HCT116 (cell line): ENCODE data around the gene PFDN2. TPM values are rescaled to one million over a fixed set of nuclear protein-coding genes. Genes with fewer than 3 reads are reported as not detected.

Experiments
- ATAC-seq: fragments of 200-7000 bp; cut with Tn5 transposase; 2 replicates; pipeline ENCODE4 v1.9.1; 2020; ENCODE audit warnings: mild to moderate bottlenecking, moderate library complexity
- BruUV-seq: library from RNA; stranded (reverse); fragments of 400-500 nt; replicated peaks from 2 replicates; lab custom pipeline; 2021; lab: Mats Ljungman, UMichigan
- CTCF ChIA-PET: fragments of 300-600 bp; sonication (Branson Sonifier 250); formaldehyde crosslinking; loops from one replicate; lab custom pipeline; 2021; ENCODE audit warnings: antibody characterized with exemption; lab: Charles Lee
- POLR2A ChIA-PET: fragments of 300-600, 350-600 bp; sonication (Branson Sonifier 250); formaldehyde crosslinking; loops from one replicate; lab custom pipeline; 2021; ENCODE audit warnings: antibody characterized with exemption; lab: Charles Lee
- RAD21 ChIA-PET, 2 experiments: fragments of 300-600 bp; sonication (Branson Sonifier 250); formaldehyde crosslinking; loops; one replicate each; lab custom pipeline; 2023; ENCODE audit warnings: low total read pairs in 2 of 2; ENCODE audit not compliant: uncharacterized antibody in 2 of 2, unreplicated experiment in 2 of 2, low non-redundant PET in 1 of 2; lab: Charles Lee
- DNase-seq: peaks from one replicate; pipeline ENCODE4 v3.0.0-alpha.2; 2010; ENCODE audit warnings: low read depth, low spot score
- H2AFZ ChIP-seq: fragments of 200-600 bp; shearing (Covaris generic), sonication (generic); 2 replicates; pipeline ENCODE4 v1.6.1; 2017; ENCODE audit warnings: low read depth, mixed run types, mixed read lengths, antibody characterized with exemption, low read length; ENCODE audit not compliant: poor library complexity, severe bottlenecking
- H3K27ac ChIP-seq: 2 replicates; pipeline ENCODE4 v1.5.1; 2012; ENCODE audit warnings: low read depth, low read length
- H3K27me3 ChIP-seq: fragments of 200-600 bp; sonication (generic); 2 replicates; pipeline ENCODE4 v1.6.1; 2016; ENCODE audit warnings: mixed run types, low read length, mixed read lengths; ENCODE audit not compliant: insufficient read depth
- H3K36me3 ChIP-seq, 2 experiments: fragments of 200-500 bp in 1 of 2; fragments of 200-600 bp in 1 of 2; sonication (Bioruptor generic) in 1 of 2; sonication (generic) in 1 of 2; 2 replicates each; pipeline versions ENCODE4 v1.5.1 to v1.6.1; 2014 to 2016; ENCODE audit warnings: low read length in 2 of 2, inconsistent platforms in 1 of 2, mixed read lengths in 1 of 2, mixed run types in 1 of 2; ENCODE audit not compliant: insufficient read depth in 2 of 2, control insufficient read depth in 1 of 2
- H3K4me1 ChIP-seq, 2 experiments: fragments of 200-600 bp in 1 of 2; sonication (generic) in 1 of 2; 2 replicates each; pipeline versions ENCODE4 v1.5.1 to v1.6.1; 2012 to 2017; ENCODE audit warnings: low read length in 2 of 2, inconsistent platforms in 1 of 2, mild to moderate bottlenecking in 1 of 2, mixed read lengths in 1 of 2, mixed run types in 1 of 2, moderate library complexity in 1 of 2; ENCODE audit not compliant: insufficient read depth in 2 of 2, control insufficient read depth in 1 of 2
- H3K4me2 ChIP-seq: fragments of 200-600 bp; sonication (generic); 2 replicates; pipeline ENCODE4 v1.6.1; 2017; ENCODE audit warnings: mixed run types, low read length, mixed read lengths
- H3K4me3 ChIP-seq, 2 experiments: fragments of 200-600 bp in 1 of 2; sonication (generic) in 1 of 2; replicated peaks in 1 of 2; 2 replicates each; pipeline ENCODE4 v1.5.1; 2011 to 2016; ENCODE audit warnings: low read length in 2 of 2, control low read depth in 1 of 2, low read depth in 1 of 2, mild to moderate bottlenecking in 1 of 2, mixed read lengths in 1 of 2, mixed run types in 1 of 2
- H3K79me2 ChIP-seq: fragments of 200-600 bp; sonication (generic); 2 replicates; pipeline ENCODE4 v1.6.1; 2017; ENCODE audit warnings: mild to moderate bottlenecking, mixed run types, low read length, moderate library complexity, mixed read lengths; ENCODE audit not compliant: insufficient read depth
- H3K9ac ChIP-seq: fragments of 200-600 bp; sonication (generic); 2 replicates; pipeline ENCODE4 v1.6.1; 2016; ENCODE audit warnings: low read length, mixed read lengths
- H3K9me2 ChIP-seq: fragments of 200-600 bp; sonication (generic), shearing (Covaris generic); 2 replicates; pipeline ENCODE4 v1.6.1; 2017; ENCODE audit warnings: mixed run types, mild to moderate bottlenecking, moderate library complexity; ENCODE audit not compliant: insufficient read depth
- H3K9me3 ChIP-seq, 2 experiments: fragments of 200-500 bp in 1 of 2; fragments of 200-600 bp in 1 of 2; sonication (Bioruptor generic) in 1 of 2; sonication (generic) in 1 of 2; 2 replicates each; pipeline ENCODE4 v1.6.1; 2014 to 2017; ENCODE audit warnings: low read length in 2 of 2, mixed read lengths in 2 of 2, inconsistent platforms in 1 of 2, low read depth in 1 of 2, mild to moderate bottlenecking in 1 of 2, mixed run types in 1 of 2, moderate library complexity in 1 of 2; ENCODE audit not compliant: control insufficient read depth in 1 of 2, insufficient read depth in 1 of 2
- H4K20me1 ChIP-seq: fragments of 200-600 bp; sonication (generic), shearing (Covaris generic); 2 replicates; pipeline ENCODE4 v1.6.1; 2017; ENCODE audit warnings: mixed run types, mild to moderate bottlenecking, moderate library complexity; ENCODE audit not compliant: insufficient read depth
- EGR1 ChIP-seq: IDR thresholded peaks from 2 replicates; pipeline ENCODE4 v1.6.1; 2012; ENCODE audit warnings: low read depth
- EZH2 ChIP-seq: fragments of 200-600 bp; sonication (generic); IDR thresholded peaks from 2 replicates; pipeline ENCODE4 v1.6.1; 2017; ENCODE audit warnings: antibody characterized with exemption, mixed run types
- FOSL1 ChIP-seq: IDR thresholded peaks from 2 replicates; pipeline ENCODE4 v1.6.1; 2012; ENCODE audit warnings: low read depth
- RAD21 ChIP-seq: IDR thresholded peaks from 2 replicates; pipeline ENCODE4 v1.6.1; 2012; ENCODE audit warnings: low read depth, mild to moderate bottlenecking
- SIN3A ChIP-seq: IDR thresholded peaks from 2 replicates; pipeline ENCODE4 v1.6.1; 2012; ENCODE audit warnings: low read depth
- SP1 ChIP-seq: IDR thresholded peaks from 2 replicates; pipeline ENCODE4 v1.6.1; 2012; ENCODE audit warnings: low read depth
- SRF ChIP-seq: IDR thresholded peaks from 2 replicates; pipeline ENCODE4 v1.6.1; 2012; ENCODE audit warnings: low read depth
- TCF7L2 ChIP-seq: IDR thresholded peaks from 2 replicates; pipeline ENCODE4 v1.7.0; 2011; ENCODE audit warnings: borderline replicate concordance, inconsistent platforms; ENCODE audit not compliant: insufficient read depth, insufficient read length; ENCODE audit errors: extremely low read depth
- YY1 ChIP-seq: IDR thresholded peaks from 2 replicates; pipeline ENCODE4 v1.6.1; 2011; ENCODE audit warnings: low read length, low read depth, moderate library complexity, mild to moderate bottlenecking; ENCODE audit not compliant: insufficient replicate concordance; ENCODE audit errors: extremely low read depth
- ZFX ChIP-seq: fragments of 450-650 bp; IDR thresholded peaks from 2 replicates; pipeline ENCODE4 v1.6.1; 2017
- ZNF274 ChIP-seq: fragments of 200-500 bp; sonication (Bioruptor generic); IDR thresholded peaks from 2 replicates; pipeline ENCODE4 v1.6.1; 2014; ENCODE audit warnings: mild to moderate bottlenecking, low read depth, low read length, inconsistent platforms
- intact Hi-C: fragments of 100-400 bp; cut with micrococcal nuclease; formaldehyde crosslinking; loops from 2 replicates; pipeline ENCODE4 v1.10.0; 2022
- total RNA-seq: library from RNA; stranded (reverse); gene quantifications from one replicate; pipeline ENCODE4 v1.2.1, GENCODE V29; 2021; ENCODE audit not compliant: unreplicated experiment
- TF ChIP-seq, protein P1 (sequence below): IDR thresholded peaks from 2 replicates; pipeline ENCODE4 v1.6.1; 2012
- TF ChIP-seq, protein P2 (sequence below): IDR thresholded peaks from 2 replicates; pipeline ENCODE4 v1.6.1; 2012; ENCODE audit warnings: low read depth
- TF ChIP-seq, protein P3 (sequence below): IDR thresholded peaks from 2 replicates; pipeline ENCODE4 v1.6.1; 2011; ENCODE audit warnings: mild to moderate bottlenecking, low read length, moderate library complexity; ENCODE audit not compliant: insufficient replicate concordance; ENCODE audit errors: extremely low read depth
- TF ChIP-seq, protein P4 (sequence below): IDR thresholded peaks from 2 replicates; pipeline ENCODE4 v1.6.1; 2012
- TF ChIP-seq, protein P5 (sequence below), 3 experiments: fragments of 200-600 bp in 1 of 3; sonication (generic) in 1 of 3; IDR thresholded peaks in 2 of 3; conservative IDR thresholded peaks in 1 of 3; 2 replicates each; pipeline ENCODE4 v1.5.1; 2012 to 2017; ENCODE audit warnings: low read depth in 2 of 3, low read length in 2 of 3, antibody characterized with exemption in 1 of 3, borderline replicate concordance in 1 of 3, control low read depth in 1 of 3, mild to moderate bottlenecking in 1 of 3, mixed read lengths in 1 of 3, mixed run types in 1 of 3, moderate library complexity in 1 of 3; ENCODE audit not compliant: insufficient read depth in 1 of 3

Gene PFDN2
- total RNA-seq, 1 experiment from 2014 or later: 179 TPM

GRCh38 chr1:161091796-161092507, 25.9 kb downstream of the PFDN2 start:
- Histone ChIP-seq H3K4me3 (0 out of 4 replicates have a peak overlapping the region, but pooled peaks of 1 of the 2 experiments have one; percentile 22), H4K20me1 (no peaks in the 10 kb centered on the region), H2AFZ (no peak overlapping the region), H3K27me3 (no peaks in the 10 kb centered on the region), H3K4me1 (peaks cover 11 to 58% of the 10 kb centered on the region in 2 experiments), H3K27ac (no peak overlapping the region), H3K9me3 (no peaks in the 10 kb centered on the region), H3K79me2 (no peaks in the 10 kb centered on the region), H3K4me2 (peak overlapping the region; percentile 69)
- peak; percentile 27 for ATAC-seq
- CTCF ChIA-PET: no interaction called here
- BruUV-seq: no TSS peak
- intact Hi-C loops: no loop called here
- TF ChIP-seq, protein P1, sequence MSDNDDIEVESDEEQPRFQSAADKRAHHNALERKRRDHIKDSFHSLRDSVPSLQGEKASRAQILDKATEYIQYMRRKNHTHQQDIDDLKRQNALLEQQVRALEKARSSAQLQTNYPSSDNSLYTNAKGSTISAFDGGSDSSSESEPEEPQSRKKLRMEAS: no peak
- TF ChIP-seq EZH2 (no peak), SIN3A (no peak), TCF7L2 (no peak), RAD21 (no peak), SP1 (no peak), FOSL1 (no peak), YY1 (no peak), EGR1 (no peak), ZFX (no peak), ZNF274 (no peak), SRF (no peak)
- TF ChIP-seq, protein P2, sequence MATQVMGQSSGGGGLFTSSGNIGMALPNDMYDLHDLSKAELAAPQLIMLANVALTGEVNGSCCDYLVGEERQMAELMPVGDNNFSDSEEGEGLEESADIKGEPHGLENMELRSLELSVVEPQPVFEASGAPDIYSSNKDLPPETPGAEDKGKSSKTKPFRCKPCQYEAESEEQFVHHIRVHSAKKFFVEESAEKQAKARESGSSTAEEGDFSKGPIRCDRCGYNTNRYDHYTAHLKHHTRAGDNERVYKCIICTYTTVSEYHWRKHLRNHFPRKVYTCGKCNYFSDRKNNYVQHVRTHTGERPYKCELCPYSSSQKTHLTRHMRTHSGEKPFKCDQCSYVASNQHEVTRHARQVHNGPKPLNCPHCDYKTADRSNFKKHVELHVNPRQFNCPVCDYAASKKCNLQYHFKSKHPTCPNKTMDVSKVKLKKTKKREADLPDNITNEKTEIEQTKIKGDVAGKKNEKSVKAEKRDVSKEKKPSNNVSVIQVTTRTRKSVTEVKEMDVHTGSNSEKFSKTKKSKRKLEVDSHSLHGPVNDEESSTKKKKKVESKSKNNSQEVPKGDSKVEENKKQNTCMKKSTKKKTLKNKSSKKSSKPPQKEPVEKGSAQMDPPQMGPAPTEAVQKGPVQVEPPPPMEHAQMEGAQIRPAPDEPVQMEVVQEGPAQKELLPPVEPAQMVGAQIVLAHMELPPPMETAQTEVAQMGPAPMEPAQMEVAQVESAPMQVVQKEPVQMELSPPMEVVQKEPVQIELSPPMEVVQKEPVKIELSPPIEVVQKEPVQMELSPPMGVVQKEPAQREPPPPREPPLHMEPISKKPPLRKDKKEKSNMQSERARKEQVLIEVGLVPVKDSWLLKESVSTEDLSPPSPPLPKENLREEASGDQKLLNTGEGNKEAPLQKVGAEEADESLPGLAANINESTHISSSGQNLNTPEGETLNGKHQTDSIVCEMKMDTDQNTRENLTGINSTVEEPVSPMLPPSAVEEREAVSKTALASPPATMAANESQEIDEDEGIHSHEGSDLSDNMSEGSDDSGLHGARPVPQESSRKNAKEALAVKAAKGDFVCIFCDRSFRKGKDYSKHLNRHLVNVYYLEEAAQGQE: no peak
- TF ChIP-seq, protein P3, sequence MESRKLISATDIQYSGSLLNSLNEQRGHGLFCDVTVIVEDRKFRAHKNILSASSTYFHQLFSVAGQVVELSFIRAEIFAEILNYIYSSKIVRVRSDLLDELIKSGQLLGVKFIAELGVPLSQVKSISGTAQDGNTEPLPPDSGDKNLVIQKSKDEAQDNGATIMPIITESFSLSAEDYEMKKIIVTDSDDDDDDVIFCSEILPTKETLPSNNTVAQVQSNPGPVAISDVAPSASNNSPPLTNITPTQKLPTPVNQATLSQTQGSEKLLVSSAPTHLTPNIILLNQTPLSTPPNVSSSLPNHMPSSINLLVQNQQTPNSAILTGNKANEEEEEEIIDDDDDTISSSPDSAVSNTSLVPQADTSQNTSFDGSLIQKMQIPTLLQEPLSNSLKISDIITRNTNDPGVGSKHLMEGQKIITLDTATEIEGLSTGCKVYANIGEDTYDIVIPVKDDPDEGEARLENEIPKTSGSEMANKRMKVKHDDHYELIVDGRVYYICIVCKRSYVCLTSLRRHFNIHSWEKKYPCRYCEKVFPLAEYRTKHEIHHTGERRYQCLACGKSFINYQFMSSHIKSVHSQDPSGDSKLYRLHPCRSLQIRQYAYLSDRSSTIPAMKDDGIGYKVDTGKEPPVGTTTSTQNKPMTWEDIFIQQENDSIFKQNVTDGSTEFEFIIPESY: no peak
- TF ChIP-seq, protein P4, sequence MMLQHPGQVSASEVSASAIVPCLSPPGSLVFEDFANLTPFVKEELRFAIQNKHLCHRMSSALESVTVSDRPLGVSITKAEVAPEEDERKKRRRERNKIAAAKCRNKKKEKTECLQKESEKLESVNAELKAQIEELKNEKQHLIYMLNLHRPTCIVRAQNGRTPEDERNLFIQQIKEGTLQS: no peak
- TF ChIP-seq, protein P5, sequence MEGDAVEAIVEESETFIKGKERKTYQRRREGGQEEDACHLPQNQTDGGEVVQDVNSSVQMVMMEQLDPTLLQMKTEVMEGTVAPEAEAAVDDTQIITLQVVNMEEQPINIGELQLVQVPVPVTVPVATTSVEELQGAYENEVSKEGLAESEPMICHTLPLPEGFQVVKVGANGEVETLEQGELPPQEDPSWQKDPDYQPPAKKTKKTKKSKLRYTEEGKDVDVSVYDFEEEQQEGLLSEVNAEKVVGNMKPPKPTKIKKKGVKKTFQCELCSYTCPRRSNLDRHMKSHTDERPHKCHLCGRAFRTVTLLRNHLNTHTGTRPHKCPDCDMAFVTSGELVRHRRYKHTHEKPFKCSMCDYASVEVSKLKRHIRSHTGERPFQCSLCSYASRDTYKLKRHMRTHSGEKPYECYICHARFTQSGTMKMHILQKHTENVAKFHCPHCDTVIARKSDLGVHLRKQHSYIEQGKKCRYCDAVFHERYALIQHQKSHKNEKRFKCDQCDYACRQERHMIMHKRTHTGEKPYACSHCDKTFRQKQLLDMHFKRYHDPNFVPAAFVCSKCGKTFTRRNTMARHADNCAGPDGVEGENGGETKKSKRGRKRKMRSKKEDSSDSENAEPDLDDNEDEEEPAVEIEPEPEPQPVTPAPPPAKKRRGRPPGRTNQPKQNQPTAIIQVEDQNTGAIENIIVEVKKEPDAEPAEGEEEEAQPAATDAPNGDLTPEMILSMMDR (IDR thresholded peaks at IDR 0.05 in 2 of 3, conservative IDR thresholded peaks at IDR 0.05 in 1 of 3; ENCODE audit: borderline replicate concordance in 1 of 3, insufficient read depth in 1 of 3, low read depth in 2 of 3, low read length in 2 of 3): no peak
- TF ChIP-seq, all 23 proteins: peak for 0
- ChIA-PET RAD21 (no interaction called here), POLR2A (interaction anchor here (0.8 kb wide), 1 partner anchor 8 kb away, joined by 3 read pairs; no protein-coding TSS in a partner anchor)
- Histone ChIP-seq H3K9ac (0 out of 2 replicates have a peak overlapping the region, but pooled peaks have one; percentile 27), H3K36me3 (no peaks in the 10 kb centered on the region), H3K9me2 (no peaks in the 10 kb centered on the region)
- no peak for DNase-seq
